CD4-positive, alpha-beta T cell (primary cell): ENCODE measurements around the gene FNDC3B. TPM values are rescaled to one million over a fixed set of nuclear protein-coding genes. Genes with fewer than 3 reads are reported as not detected.

Experiments
- ATAC-seq: fragments of 200-7000 bp; cut with Tn5 transposase; one replicate; pipeline ENCODE4 v1.10.0; 2022; ENCODE audit warnings: mild to moderate bottlenecking; ENCODE audit not compliant: poor library complexity
- CTCF ChIA-PET: fragments of 350-600 bp; sonication (Branson Sonifier 250); formaldehyde crosslinking; loops from one replicate; lab custom pipeline; 2021; ENCODE audit warnings: antibody characterized with exemption, inconsistent platforms; lab: Charles Lee
- POLR2A ChIA-PET: fragments of 350-600 bp; sonication (Branson Sonifier 250); formaldehyde crosslinking; loops from one replicate; lab custom pipeline; 2021; ENCODE audit warnings: antibody characterized with exemption, inconsistent platforms; lab: Charles Lee
- DNase-seq, 14 experiments: peaks; one replicate each; pipeline ENCODE4 v3.0.0-alpha.2; 2013 to 2020; ENCODE audit warnings: mixed read lengths in 2 of 14
- H3K27ac ChIP-seq, 2 donors: one replicate each; pipeline versions ENCODE4 v1.5.1 to v1.7.0; 2013; ENCODE audit warnings: low read length in 2 of 2, low read depth in 1 of 2, mild to moderate bottlenecking in 1 of 2
- H3K27me3 ChIP-seq, 2 experiments: 1 replicate in 1 of 2; 2 replicates in 1 of 2; pipeline versions ENCODE4 v1.6.1 to v1.7.0; 2013; ENCODE audit warnings: low read length in 2 of 2, control low read depth in 1 of 2, mild to moderate bottlenecking in 1 of 2, moderate library complexity in 1 of 2; ENCODE audit not compliant: insufficient read depth in 2 of 2, control insufficient read depth in 1 of 2
- H3K36me3 ChIP-seq: one replicate; pipeline ENCODE4 v1.6.1; 2013; ENCODE audit warnings: low read length, control low read depth; ENCODE audit not compliant: insufficient read depth
- H3K4me1 ChIP-seq: one replicate; pipeline ENCODE4 v1.6.1; 2013; ENCODE audit warnings: low read length, control low read depth; ENCODE audit not compliant: insufficient read depth
- H3K4me3 ChIP-seq: one replicate; pipeline ENCODE4 v1.5.1; 2013; ENCODE audit warnings: mild to moderate bottlenecking, low read length, moderate library complexity
- H3K9me3 ChIP-seq, 2 experiments: 1 replicate in 1 of 2; 2 replicates in 1 of 2; pipeline versions ENCODE4 v1.6.1 to v1.7.0; 2013; ENCODE audit warnings: low read length in 2 of 2, mild to moderate bottlenecking in 2 of 2, control low read depth in 1 of 2, moderate library complexity in 1 of 2; ENCODE audit not compliant: control insufficient read depth in 1 of 2, insufficient read depth in 1 of 2
- H3K27ac Mint-ChIP-seq: one replicate; pipeline ENCODE4 v1.8.0; 2020; ENCODE audit warnings: mixed read lengths
- H3K27me3 Mint-ChIP-seq: one replicate; pipeline ENCODE4 v1.8.0; 2021; ENCODE audit warnings: mixed read lengths
- H3K36me3 Mint-ChIP-seq: one replicate; pipeline ENCODE4 v1.8.0; 2021; ENCODE audit warnings: low read depth, mixed read lengths
- H3K4me1 Mint-ChIP-seq: one replicate; pipeline ENCODE4 v1.8.0; 2021; ENCODE audit warnings: low read depth, mixed read lengths
- H3K4me3 Mint-ChIP-seq: one replicate; pipeline ENCODE4 v1.8.0; 2020; ENCODE audit warnings: mild to moderate bottlenecking, mixed read lengths
- H3K9me3 Mint-ChIP-seq: one replicate; pipeline ENCODE4 v1.8.0; 2020; ENCODE audit warnings: mixed read lengths
- CTCF ChIP-seq: fragments of 200-600 bp; IDR thresholded peaks from one replicate; pipeline ENCODE4 v1.8.0; 2022; ENCODE audit warnings: antibody characterized with exemption, mild to moderate bottlenecking
- intact Hi-C, 2 experiments: fragments of 100-400 bp; cut with DNase I in 1 of 2; cut with micrococcal nuclease in 1 of 2; formaldehyde crosslinking; loops; one replicate each; pipeline versions ENCODE4 v1.15.1 to v1.9.0; 2023 to 2025; cut with DNase I, micrococcal nuclease
- total RNA-seq, 174 experiments: library from RNA in 2 of 174; stranded (reverse) in 2 of 174; gene quantifications; one replicate each; pipeline ENCODE4 v1.2.3 and lab custom pipeline; 2021 to 2026

FNDC3B gene
- total RNA-seq, 2 experiments from 2014 or later = 26.1 to 28.7 TPM

- H3K9me3 Mint-ChIP-seq = peaks cover 4% of the 10 kb centered on the region
- Histone ChIP-seq H3K4me1 (no peaks in the 10 kb centered on the region), H3K9me3 (peaks cover 0 to 3% of the 10 kb centered on the region in 2 experiments), H3K27me3 (no peaks in the 10 kb centered on the region), H3K27ac (no peak overlapping the region), H3K36me3 (no peaks in the 10 kb centered on the region), H3K4me3 (no peak overlapping the region)
- POLR2A ChIA-PET = no interaction called here
- CTCF ChIA-PET = no interaction called here
- H3K4me3 Mint-ChIP-seq = no peak overlapping the region
- DNase-seq (no peak), ATAC-seq (no peak)
- H3K4me1 Mint-ChIP-seq = no peaks in the 10 kb centered on the region
- no peak overlapping the region for H3K27ac Mint-ChIP-seq
- H3K36me3 Mint-ChIP-seq = peaks cover 75% of the 10 kb centered on the region
- TF ChIP-seq CTCF = no peak
- intact Hi-C loops = no loop called here
- no peaks in the 10 kb centered on the region for H3K27me3 Mint-ChIP-seq
These were observed 357.0 kb downstream of the FNDC3B start for GRCh38 chr3:172396400-172396799.

- no peaks in the 10 kb centered on the region for H3K27me3 ChIP-seq
- CTCF ChIA-PET = interaction anchor here (1.0 kb wide), 1 partner anchor 80 kb away, joined by 3 read pairs; no protein-coding TSS in a partner anchor
These were observed 358.5 kb downstream of the FNDC3B start for GRCh38 chr3:172397716-172398405.

GRCh38 chr3:172398484-172398883 is 359.1 kb downstream of the FNDC3B start:
- H3K27ac Mint-ChIP-seq = no peak overlapping the region
- Histone ChIP-seq H3K4me3 (no peak overlapping the region), H3K27me3 (no peaks in the 10 kb centered on the region), H3K4me1 (no peaks in the 10 kb centered on the region), H3K27ac (no peak overlapping the region), H3K36me3 (no peaks in the 10 kb centered on the region), H3K9me3 (peaks cover 3 to 5% of the 10 kb centered on the region in 2 experiments)
- H3K27me3 Mint-ChIP-seq = no peaks in the 10 kb centered on the region
- ATAC-seq (no peak), DNase-seq (no peak)
- ChIA-PET CTCF (interaction anchor here (1.0 kb wide), 1 partner anchor 79 kb away, joined by 3 read pairs; no protein-coding TSS in a partner anchor), POLR2A (no interaction called here)
- no peaks in the 10 kb centered on the region for H3K4me1 Mint-ChIP-seq
- H3K9me3 Mint-ChIP-seq = peaks cover 10% of the 10 kb centered on the region
- no peak overlapping the region for H3K4me3 Mint-ChIP-seq
- TF ChIP-seq CTCF = no peak
- intact Hi-C loops = no loop called here
- peaks cover 66% of the 10 kb centered on the region for H3K36me3 Mint-ChIP-seq

More at GRCh38 chr3:172397716-172398405, 358.5 kb downstream of the FNDC3B start:
- no peaks in the 10 kb centered on the region for H3K4me1 ChIP-seq
- peaks cover 71% of the 10 kb centered on the region for H3K36me3 Mint-ChIP-seq
- H3K4me1 Mint-ChIP-seq = no peaks in the 10 kb centered on the region
- ATAC-seq (no peak), DNase-seq (no peak)
- TF ChIP-seq CTCF = no peak
- H3K27me3 Mint-ChIP-seq = no peaks in the 10 kb centered on the region
- POLR2A ChIA-PET = no interaction called here
- H3K4me3 ChIP-seq = no peak overlapping the region
- H3K27ac ChIP-seq = no peak overlapping the region
- no peak overlapping the region for H3K27ac Mint-ChIP-seq
- no peaks in the 10 kb centered on the region for H3K36me3 ChIP-seq
- intact Hi-C loops = no loop called here
- H3K4me3 Mint-ChIP-seq = no peak overlapping the region
- peaks cover 8% of the 10 kb centered on the region for H3K9me3 Mint-ChIP-seq
- peaks cover 3 to 5% of the 10 kb centered on the region in 2 experiments for H3K9me3 ChIP-seq
